DND-41 (cell line): Measurements from ENCODE around the gene DES.

Experiments used
- ATAC-seq: fragments of 200-7000 bp; cut with Tn5 transposase; 3 replicates; pipeline ENCODE4 v1.9.1; 2021; ENCODE audit warnings: low read depth; ENCODE audit not compliant: insufficient read depth
- DNase-seq: peaks from one replicate; pipeline ENCODE4 v3.0.0-alpha.2; 2020
- H2AFZ ChIP-seq: 2 replicates; pipeline ENCODE4 v1.6.0; 2012; ENCODE audit warnings: low read depth, low read length
- H3K27ac ChIP-seq: 2 replicates; pipeline ENCODE4 v1.5.1; 2012; ENCODE audit warnings: low read length, inconsistent platforms
- H3K27me3 ChIP-seq: fragments of 200-600 bp; sonication (generic); 2 replicates; pipeline ENCODE4 v1.6.0; 2012; ENCODE audit warnings: low read length, mild to moderate bottlenecking, inconsistent platforms; ENCODE audit not compliant: insufficient read depth, poor library complexity
- H3K36me3 ChIP-seq: 2 replicates; pipeline ENCODE4 v1.5.1; 2012; ENCODE audit warnings: low read length, inconsistent platforms; ENCODE audit not compliant: insufficient read depth
- H3K4me1 ChIP-seq: 2 replicates; pipeline ENCODE4 v1.5.1; 2012; ENCODE audit warnings: mild to moderate bottlenecking, low read length; ENCODE audit not compliant: insufficient read depth
- H3K4me2 ChIP-seq: 2 replicates; pipeline ENCODE4 v1.6.0; 2012; ENCODE audit warnings: mild to moderate bottlenecking, moderate library complexity, low read length, inconsistent platforms; ENCODE audit not compliant: insufficient read depth
- H3K4me3 ChIP-seq, 2 experiments: fragments of 200-600 bp in 1 of 2; shearing (Covaris generic) in 1 of 2; 2 replicates each; pipeline ENCODE4 v1.5.1; 2012 to 2016; ENCODE audit warnings: inconsistent platforms in 2 of 2, low read length in 2 of 2, mild to moderate bottlenecking in 2 of 2, low read depth in 1 of 2, moderate library complexity in 1 of 2
- H3K79me2 ChIP-seq: 2 replicates; pipeline ENCODE4 v1.6.0; 2012; ENCODE audit warnings: low read length, inconsistent platforms; ENCODE audit not compliant: insufficient read depth
- H3K9ac ChIP-seq: 2 replicates; pipeline ENCODE4 v1.6.0; 2012; ENCODE audit warnings: low read depth, mild to moderate bottlenecking, inconsistent platforms, low read length, moderate library complexity
- H3K9me3 ChIP-seq: 2 replicates; pipeline ENCODE4 v1.5.1; 2012; ENCODE audit warnings: low read length, moderate library complexity, mild to moderate bottlenecking, inconsistent platforms; ENCODE audit not compliant: insufficient read depth, severe bottlenecking
- H4K20me1 ChIP-seq: 2 replicates; pipeline ENCODE4 v1.6.0; 2012; ENCODE audit warnings: low read length; ENCODE audit not compliant: insufficient read depth
- EZH2 ChIP-seq: IDR thresholded peaks from 3 replicates; pipeline ENCODE4 v1.6.1; 2012; ENCODE audit warnings: borderline replicate concordance, low read depth, mild to moderate bottlenecking, moderate library complexity, low read length, inconsistent platforms; ENCODE audit not compliant: severe bottlenecking
- TF ChIP-seq, protein P1 (sequence below): IDR thresholded peaks from 2 replicates; pipeline ENCODE4 v1.5.1; 2012; ENCODE audit warnings: borderline replicate concordance, low read length, moderate library complexity, mild to moderate bottlenecking; ENCODE audit not compliant: poor library complexity, severe bottlenecking; ENCODE audit errors: extremely low read depth

Gene DES

DNA sequence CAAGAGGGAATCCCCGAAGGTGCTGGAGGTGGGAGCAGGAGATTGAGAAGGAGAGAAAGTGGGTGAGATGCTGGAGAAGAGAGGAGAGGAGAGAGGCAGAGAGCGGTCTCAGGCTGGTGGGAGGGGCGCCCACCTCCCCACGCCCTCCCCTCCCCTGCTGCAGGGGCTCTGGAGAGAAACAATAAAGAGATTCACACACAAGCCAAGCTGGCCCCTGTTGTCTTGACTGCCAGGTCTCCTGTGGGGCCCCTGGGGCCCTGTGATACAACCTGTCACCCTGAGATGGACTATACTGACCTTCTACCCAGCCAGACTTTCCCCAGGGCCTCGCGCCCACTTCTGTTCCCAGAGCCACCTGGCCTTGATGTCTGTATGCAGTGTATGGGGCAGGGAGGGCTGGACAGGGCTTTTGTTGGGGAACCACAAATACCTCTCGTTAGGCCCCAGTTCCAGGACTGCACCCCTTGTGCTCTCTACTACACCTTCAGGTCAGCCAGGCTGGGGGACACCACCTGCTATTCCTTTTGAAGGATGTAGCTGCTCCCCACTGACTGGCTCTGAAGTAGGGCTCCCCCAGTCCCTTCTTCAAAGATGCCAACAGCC, 8.5 kb downstream of the DES start:
- ATAC-seq = no peak
- H3K4me2 ChIP-seq = no peak overlapping the region
- no peaks in the 10 kb centered on the region for H3K9me3 ChIP-seq
- H3K4me1 ChIP-seq = no peaks in the 10 kb centered on the region
- TF ChIP-seq EZH2 = no peak
- no peak overlapping the region for H3K27ac ChIP-seq
- H3K36me3 ChIP-seq = no peaks in the 10 kb centered on the region
- peaks cover 5% of the 10 kb centered on the region; the same call in 1 of the 2 replicates for H4K20me1 ChIP-seq
- H3K79me2 ChIP-seq = no peaks in the 10 kb centered on the region
- no peaks in the 10 kb centered on the region for H3K27me3 ChIP-seq
- no peak for DNase-seq
- H2AFZ ChIP-seq = no peak overlapping the region
- H3K9ac ChIP-seq = no peak overlapping the region
- no peak overlapping the region for H3K4me3 ChIP-seq

- Histone ChIP-seq H3K27ac (no peak overlapping the region), H3K36me3 (no peaks in the 10 kb centered on the region), H3K4me2 (no peak overlapping the region), H3K9me3 (no peaks in the 10 kb centered on the region), H3K4me1 (no peaks in the 10 kb centered on the region), H3K4me3 (no peak overlapping the region), H4K20me1 (peaks cover 5% of the 10 kb centered on the region; the same call in 1 of the 2 replicates), H3K27me3 (no peaks in the 10 kb centered on the region), H3K9ac (no peak overlapping the region), H2AFZ (no peak overlapping the region), H3K79me2 (no peaks in the 10 kb centered on the region)
- DNase-seq = no peak
- ATAC-seq = no peak
- TF ChIP-seq, protein P1, sequence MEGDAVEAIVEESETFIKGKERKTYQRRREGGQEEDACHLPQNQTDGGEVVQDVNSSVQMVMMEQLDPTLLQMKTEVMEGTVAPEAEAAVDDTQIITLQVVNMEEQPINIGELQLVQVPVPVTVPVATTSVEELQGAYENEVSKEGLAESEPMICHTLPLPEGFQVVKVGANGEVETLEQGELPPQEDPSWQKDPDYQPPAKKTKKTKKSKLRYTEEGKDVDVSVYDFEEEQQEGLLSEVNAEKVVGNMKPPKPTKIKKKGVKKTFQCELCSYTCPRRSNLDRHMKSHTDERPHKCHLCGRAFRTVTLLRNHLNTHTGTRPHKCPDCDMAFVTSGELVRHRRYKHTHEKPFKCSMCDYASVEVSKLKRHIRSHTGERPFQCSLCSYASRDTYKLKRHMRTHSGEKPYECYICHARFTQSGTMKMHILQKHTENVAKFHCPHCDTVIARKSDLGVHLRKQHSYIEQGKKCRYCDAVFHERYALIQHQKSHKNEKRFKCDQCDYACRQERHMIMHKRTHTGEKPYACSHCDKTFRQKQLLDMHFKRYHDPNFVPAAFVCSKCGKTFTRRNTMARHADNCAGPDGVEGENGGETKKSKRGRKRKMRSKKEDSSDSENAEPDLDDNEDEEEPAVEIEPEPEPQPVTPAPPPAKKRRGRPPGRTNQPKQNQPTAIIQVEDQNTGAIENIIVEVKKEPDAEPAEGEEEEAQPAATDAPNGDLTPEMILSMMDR = no peak
- TF ChIP-seq EZH2 = no peak
Measured at GRCh38 chr2:219428469-219428868, 10.3 kb downstream of the DES start.

DNA sequence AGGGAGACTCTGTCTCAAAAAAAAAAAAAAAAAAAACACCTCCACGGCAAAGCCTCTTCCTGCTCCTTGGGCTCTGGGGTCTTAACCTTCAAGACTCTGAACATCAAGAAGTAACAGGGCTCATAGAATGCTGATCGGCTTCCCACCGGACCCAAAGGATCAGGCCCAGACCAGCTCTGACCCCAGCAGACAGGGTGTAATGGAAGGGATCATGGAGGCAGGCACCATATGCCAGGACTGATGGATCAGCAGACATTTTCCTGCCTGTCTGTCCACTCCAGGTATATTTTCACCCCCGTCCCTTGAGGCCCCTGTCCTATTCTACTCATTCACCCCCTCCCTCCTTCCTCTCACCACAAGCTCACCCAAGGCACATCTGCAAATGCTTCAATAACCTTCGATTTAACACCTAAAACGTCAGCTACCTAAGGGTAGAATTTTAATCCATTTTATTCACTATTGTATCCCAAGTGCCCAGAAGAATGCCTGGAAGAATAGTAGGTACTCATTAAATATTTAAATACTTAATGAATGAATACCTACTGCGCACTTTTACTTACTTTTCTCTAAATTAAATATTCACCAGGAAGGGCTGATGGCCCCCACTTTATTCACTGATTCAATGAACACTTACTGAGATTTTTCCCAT, 11.9 kb downstream of the DES start:
- Histone ChIP-seq H4K20me1 (peaks cover 5% of the 10 kb centered on the region; the same call in 1 of the 2 replicates), H3K9ac (no peak overlapping the region), H3K4me3 (no peak overlapping the region), H3K79me2 (no peaks in the 10 kb centered on the region), H3K9me3 (no peaks in the 10 kb centered on the region), H2AFZ (no peak overlapping the region), H3K36me3 (no peaks in the 10 kb centered on the region), H3K27me3 (no peaks in the 10 kb centered on the region), H3K4me1 (no peaks in the 10 kb centered on the region), H3K27ac (no peak overlapping the region), H3K4me2 (no peak overlapping the region)
- TF ChIP-seq, protein P1 = no peak
- no peak for TF ChIP-seq EZH2
- ATAC-seq (no peak), DNase-seq (no peak)

DNA sequence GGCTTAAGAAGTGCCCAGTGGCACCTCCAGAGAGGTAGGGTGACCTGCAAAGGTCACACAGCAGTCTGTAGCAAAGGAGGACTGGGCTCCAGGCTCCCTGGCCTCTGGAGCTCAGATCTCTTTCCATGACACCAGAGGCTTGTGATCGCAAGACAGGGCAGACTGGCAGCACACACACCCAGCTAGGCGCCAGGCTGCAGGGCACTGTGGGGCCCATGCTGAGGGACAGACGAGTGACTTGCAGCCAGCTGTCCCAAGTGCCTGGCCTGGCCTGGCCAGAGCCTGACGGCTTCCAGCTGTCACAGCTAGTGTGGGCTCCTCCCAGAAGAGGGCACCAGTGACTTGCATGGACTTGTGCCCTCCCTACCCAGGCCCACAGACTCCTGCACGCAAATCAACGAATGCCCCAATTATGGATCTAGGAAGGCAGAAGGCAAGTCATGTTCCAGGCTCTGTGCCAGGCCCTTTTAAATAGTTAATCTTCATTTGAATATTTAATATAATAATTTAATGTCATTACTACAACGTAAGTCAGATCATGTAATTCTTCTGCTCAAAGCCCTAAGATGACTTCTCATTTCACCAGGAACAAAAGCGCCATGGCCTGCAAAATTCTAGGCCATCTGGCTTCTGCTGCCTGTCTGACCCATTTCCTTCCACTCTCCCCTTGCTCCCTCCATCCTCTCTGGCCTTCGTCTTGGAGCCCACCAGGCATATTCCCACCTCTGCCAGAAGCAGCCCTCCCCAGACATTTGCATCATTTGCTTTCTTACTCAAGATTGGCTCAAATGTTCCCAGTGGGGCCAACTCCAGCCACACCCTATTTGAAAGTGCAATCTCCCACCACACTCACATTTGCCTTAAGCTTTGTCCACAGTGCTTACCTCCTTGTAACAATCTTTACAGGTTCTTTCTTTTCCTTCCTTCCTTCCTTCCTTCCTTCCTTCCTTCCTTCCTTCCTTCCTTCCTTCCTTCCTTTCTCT, 12.7 kb downstream of the DES start:
- no peaks in the 10 kb centered on the region for H3K36me3 ChIP-seq
- H3K4me2 ChIP-seq = no peak overlapping the region
- no peaks in the 10 kb centered on the region for H3K9me3 ChIP-seq
- no peaks in the 10 kb centered on the region for H3K79me2 ChIP-seq
- TF ChIP-seq EZH2 = no peak
- TF ChIP-seq, protein P1 = peak; percentile 49
- H3K9ac ChIP-seq = no peak overlapping the region
- H3K27me3 ChIP-seq = no peaks in the 10 kb centered on the region
- H2AFZ ChIP-seq = no peak overlapping the region
- H4K20me1 ChIP-seq = peaks cover 1% of the 10 kb centered on the region; the same call in 1 of the 2 replicates
- ATAC-seq (peak; percentile 78), DNase-seq (no peak)
- no peak overlapping the region for H3K27ac ChIP-seq
- no peaks in the 10 kb centered on the region for H3K4me1 ChIP-seq
- no peak overlapping the region for H3K4me3 ChIP-seq
